GM21360 (cell line): ENCODE measurements around the gene ANKS3.
"Not testable (repeated sequence)": the region's sequence is repeated elsewhere in the genome, so short reads cannot be mapped to it uniquely, and the experiment has no call there.

Experiments
- ATAC-seq: cut with Tn5 transposase; IDR thresholded peaks from one replicate; pipeline ENCODE4 v1.9.1; 2021; ENCODE audit warnings: mild to moderate bottlenecking, moderate library complexity; ENCODE audit not compliant: unreplicated experiment

The ANKS3 gene

GRCh38 chr16:4652561-4652960, 81.5 kb downstream of the ANKS3 start:
- ATAC-seq = no peak

- no peak for ATAC-seq
Measured at GRCh38 chr16:4651827-4652226, 82.2 kb downstream of the ANKS3 start.

- ATAC-seq = not testable (repeated sequence)
Measured at GRCh38 chr16:4650443-4651074, 83.5 kb downstream of the ANKS3 start.

DNA sequence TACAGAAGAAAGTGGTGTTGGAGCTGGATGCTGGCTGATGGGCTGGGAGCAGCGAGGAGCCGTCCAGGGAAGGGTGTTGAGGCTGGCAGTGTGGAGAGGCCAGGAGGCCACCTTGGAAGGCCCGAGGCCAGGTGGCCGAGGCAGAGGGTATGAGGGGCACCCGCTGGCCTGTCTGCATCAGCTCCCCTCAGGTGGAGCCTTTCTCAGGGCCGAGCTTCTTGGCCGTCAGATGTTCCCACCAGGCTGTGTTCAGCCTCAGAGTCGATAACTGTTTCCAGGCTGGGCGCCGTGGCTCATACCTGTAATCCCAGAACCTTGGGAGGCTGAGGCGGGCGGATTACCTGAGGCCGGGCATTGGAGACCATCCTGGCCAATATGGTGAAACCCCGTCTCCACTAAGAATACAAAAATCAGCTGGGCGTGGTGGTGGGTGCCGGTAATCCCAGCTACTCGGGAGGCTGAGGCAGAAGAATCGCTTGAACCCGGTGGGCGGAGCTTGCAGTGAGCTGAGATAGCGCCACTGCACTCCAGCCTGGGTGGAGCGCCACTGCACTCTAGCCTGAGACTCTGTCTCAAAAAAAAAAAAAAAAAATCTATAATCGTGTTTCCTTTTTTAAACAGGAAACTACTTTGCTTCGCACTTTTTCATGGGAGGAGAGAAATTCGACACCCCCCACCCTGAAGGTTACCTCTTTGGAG, 84.2 kb downstream of the ANKS3 start:
- ATAC-seq = no peak

DNA sequence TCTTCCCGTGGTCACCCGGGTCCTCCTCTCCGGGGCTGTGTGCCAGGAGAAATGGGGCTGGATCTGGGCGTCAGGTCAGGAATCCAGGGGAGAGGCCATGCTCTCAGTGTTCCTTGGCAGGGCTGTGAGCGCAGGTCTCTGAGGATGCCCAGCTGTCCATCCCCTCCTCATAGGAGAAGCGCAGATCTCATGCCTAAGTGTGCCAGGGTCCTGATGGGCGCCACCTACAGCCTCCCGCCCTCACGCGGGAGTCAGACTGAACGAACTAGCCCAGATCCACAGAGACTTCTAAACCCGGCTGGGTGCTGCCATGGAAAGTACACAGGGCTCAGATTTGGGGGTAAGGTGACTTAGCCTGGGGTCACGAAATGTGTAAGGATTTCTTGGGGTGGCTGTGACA, 85.2 kb downstream of the ANKS3 start:
- no peak for ATAC-seq

GRCh38 chr16:4647644-4647980, 86.5 kb downstream of the ANKS3 start:
- ATAC-seq = no peak

GRCh38 chr16:4646773-4647643, 87.1 kb downstream of the ANKS3 start:
- no peak for ATAC-seq
